Type B pancreatic cell (in vitro differentiated cells): ENCODE measurements around the gene ADAT3. TPM values are rescaled to one million over a fixed set of nuclear protein-coding genes. Genes with fewer than 3 reads are reported as not detected.

Experiments used
- DNase-seq: peaks from one replicate; pipeline ENCODE4 v3.0.0; 2021; ENCODE audit warnings: mixed read lengths; ENCODE audit not compliant: unreplicated experiment; ENCODE audit errors: extremely low spot score
- H3K27ac Mint-ChIP-seq: 2 replicates; pipeline ENCODE4 v1.8.0; 2021; ENCODE audit warnings: mild to moderate bottlenecking, mixed read lengths
- H3K27me3 Mint-ChIP-seq: 2 replicates; pipeline ENCODE4 v1.8.0; 2021; ENCODE audit warnings: mixed read lengths
- H3K36me3 Mint-ChIP-seq: 2 replicates; pipeline ENCODE4 v1.8.0; 2021; ENCODE audit warnings: mixed read lengths
- H3K4me1 Mint-ChIP-seq: one replicate; pipeline ENCODE4 v1.8.0; 2021; ENCODE audit warnings: mixed read lengths; ENCODE audit not compliant: unreplicated experiment
- H3K4me3 Mint-ChIP-seq: 2 replicates; pipeline ENCODE4 v1.8.0; 2021; ENCODE audit warnings: mild to moderate bottlenecking, mixed read lengths
- H3K9me3 Mint-ChIP-seq: 2 replicates; pipeline ENCODE4 v1.8.0; 2021; ENCODE audit warnings: mixed read lengths
- total RNA-seq: library from RNA; stranded (reverse); gene quantifications from 2 replicates; pipeline ENCODE4 v1.2.1, GENCODE V29; 2021; ENCODE audit warnings: low replicate concordance
- TF ChIP-seq, protein P1 (sequence below): fragments of 200-600 bp; sonication (generic); conservative IDR thresholded peaks from 2 replicates; pipeline ENCODE4 v1.5.0; 2021; ENCODE audit warnings: antibody characterized with exemption, mild to moderate bottlenecking

Gene ADAT3
- total RNA-seq, 1 donor from 2014 or later = 12.1 TPM

- DNase-seq = no peak
- Mint-ChIP-seq H3K36me3 (peaks cover 4% of the 10 kb centered on the region), H3K4me3 (peak overlapping the region; percentile 83), H3K9me3 (no peaks in the 10 kb centered on the region), H3K4me1 (peaks cover 12% of the 10 kb centered on the region), H3K27ac (peak overlapping the region; percentile 97), H3K27me3 (no peaks in the 10 kb centered on the region)
- TF ChIP-seq, protein P1, sequence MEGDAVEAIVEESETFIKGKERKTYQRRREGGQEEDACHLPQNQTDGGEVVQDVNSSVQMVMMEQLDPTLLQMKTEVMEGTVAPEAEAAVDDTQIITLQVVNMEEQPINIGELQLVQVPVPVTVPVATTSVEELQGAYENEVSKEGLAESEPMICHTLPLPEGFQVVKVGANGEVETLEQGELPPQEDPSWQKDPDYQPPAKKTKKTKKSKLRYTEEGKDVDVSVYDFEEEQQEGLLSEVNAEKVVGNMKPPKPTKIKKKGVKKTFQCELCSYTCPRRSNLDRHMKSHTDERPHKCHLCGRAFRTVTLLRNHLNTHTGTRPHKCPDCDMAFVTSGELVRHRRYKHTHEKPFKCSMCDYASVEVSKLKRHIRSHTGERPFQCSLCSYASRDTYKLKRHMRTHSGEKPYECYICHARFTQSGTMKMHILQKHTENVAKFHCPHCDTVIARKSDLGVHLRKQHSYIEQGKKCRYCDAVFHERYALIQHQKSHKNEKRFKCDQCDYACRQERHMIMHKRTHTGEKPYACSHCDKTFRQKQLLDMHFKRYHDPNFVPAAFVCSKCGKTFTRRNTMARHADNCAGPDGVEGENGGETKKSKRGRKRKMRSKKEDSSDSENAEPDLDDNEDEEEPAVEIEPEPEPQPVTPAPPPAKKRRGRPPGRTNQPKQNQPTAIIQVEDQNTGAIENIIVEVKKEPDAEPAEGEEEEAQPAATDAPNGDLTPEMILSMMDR = no peak
These were observed 414 bp upstream of the ADAT3 start for GRCh38 chr19:1904860-1905109.

DNA sequence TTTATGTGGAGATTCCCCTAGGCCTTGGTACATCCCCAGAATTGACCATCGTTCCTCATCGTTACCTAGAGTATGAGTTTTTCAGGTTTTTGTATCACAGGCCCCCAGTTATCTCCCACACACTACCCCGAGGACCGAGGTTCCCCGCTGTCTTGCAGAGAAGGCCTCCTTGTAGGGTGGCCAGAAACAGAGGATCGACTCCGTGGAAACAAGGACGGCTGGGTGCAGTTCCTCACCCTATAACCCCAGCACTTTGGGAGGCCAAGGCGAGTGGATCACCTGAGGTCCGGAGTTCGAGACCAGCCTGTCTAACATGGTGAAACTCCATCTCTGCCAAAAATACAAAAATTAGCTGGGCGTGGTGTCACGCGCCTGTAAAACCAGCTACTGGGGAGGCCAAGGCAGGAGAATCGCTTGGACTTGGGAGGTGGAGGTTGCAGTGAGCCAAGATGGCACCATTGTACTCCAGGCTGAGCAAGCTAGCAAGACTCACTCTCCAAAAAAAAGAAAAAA is 720 bp downstream of the ADAT3 start:
- TF ChIP-seq, protein P1 = no peak
- no peaks in the 10 kb centered on the region for H3K27me3 Mint-ChIP-seq
- peak overlapping the region; percentile 94 for H3K4me3 Mint-ChIP-seq
- peaks cover 17% of the 10 kb centered on the region for H3K4me1 Mint-ChIP-seq
- no peaks in the 10 kb centered on the region for H3K9me3 Mint-ChIP-seq
- DNase-seq = no peak
- H3K27ac Mint-ChIP-seq = peak overlapping the region; percentile 97
- peaks cover 7% of the 10 kb centered on the region for H3K36me3 Mint-ChIP-seq

- H3K9me3 Mint-ChIP-seq = no peaks in the 10 kb centered on the region
- no peak for DNase-seq
- no peaks in the 10 kb centered on the region for H3K27me3 Mint-ChIP-seq
- H3K36me3 Mint-ChIP-seq = peaks cover 7% of the 10 kb centered on the region
- TF ChIP-seq, protein P1 = no peak
- peak overlapping the region; percentile 71 for H3K4me3 Mint-ChIP-seq
- peaks cover 17% of the 10 kb centered on the region for H3K4me1 Mint-ChIP-seq
- peak overlapping the region; percentile 79 for H3K27ac Mint-ChIP-seq
These were observed 1.9 kb downstream of the ADAT3 start for GRCh38 chr19:1906985-1907562.

DNA sequence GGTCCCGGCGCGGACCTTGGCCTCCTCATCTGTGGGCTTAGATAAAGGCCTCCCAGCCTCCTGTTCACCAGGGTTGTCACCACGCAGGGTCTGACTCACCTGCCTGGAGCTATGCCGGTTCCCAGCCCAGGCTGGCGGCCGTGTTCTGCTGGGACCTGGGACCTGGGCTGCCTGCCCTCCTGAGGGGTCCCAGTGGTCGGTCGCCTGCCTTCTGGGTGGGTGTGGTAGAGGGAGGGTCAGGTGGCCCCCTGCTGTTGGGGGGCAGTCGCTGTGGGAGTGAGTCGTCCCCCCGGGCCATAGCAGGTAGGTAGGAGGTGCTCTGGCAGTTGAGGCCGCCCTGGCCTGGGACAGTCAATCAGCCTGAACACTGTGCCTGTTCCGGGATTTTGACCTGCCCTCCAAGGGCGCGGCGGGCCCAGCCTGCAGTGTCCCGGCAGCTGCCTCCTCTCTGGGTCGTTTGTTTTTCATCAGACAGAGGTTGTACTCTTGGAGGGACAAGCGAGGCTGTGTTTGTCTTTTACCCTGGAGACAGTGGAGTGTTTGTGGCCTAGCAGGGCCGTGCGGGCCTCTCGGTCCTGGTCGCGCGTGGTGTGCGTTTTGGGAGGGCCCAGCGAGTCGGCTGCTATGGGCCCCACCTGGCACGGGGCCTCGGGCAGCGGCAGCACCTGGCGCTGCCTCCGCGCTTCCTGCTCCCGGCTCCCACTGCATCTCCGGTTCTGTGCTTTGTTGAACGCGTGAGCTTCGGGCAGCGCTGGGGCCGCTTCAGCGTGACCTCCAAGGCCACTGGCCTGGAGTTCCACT is 2.6 kb downstream of the ADAT3 start:
- TF ChIP-seq, protein P1 = no peak
- no peak for DNase-seq
- Mint-ChIP-seq H3K27me3 (no peaks in the 10 kb centered on the region), H3K36me3 (peaks cover 7% of the 10 kb centered on the region), H3K9me3 (no peaks in the 10 kb centered on the region), H3K27ac (peak overlapping the region; percentile 79), H3K4me1 (peaks cover 17% of the 10 kb centered on the region), H3K4me3 (peak overlapping the region; percentile 71)

DNA sequence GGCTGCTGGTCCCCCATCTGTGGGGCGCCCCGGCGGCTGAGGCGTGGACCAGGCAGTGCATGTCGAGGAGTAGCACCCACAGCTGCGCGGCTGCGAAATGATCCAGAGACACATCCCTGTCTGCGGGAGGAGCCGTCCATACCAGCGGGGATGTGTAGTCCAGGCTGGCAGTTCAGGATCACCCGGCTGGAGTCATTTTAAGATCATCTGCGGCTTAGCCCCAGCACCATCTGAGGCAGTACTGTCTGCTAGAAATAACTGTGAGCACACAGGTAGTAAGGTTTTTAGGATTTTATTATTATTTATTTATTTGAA is 3.1 kb downstream of the ADAT3 start:
- Mint-ChIP-seq H3K9me3 (no peaks in the 10 kb centered on the region), H3K36me3 (peaks cover 7% of the 10 kb centered on the region), H3K27me3 (no peaks in the 10 kb centered on the region), H3K27ac (no peak overlapping the region), H3K4me3 (no peak overlapping the region), H3K4me1 (peaks cover 17% of the 10 kb centered on the region)
- no peak for DNase-seq
- TF ChIP-seq, protein P1 = no peak
